Neural crest cell (in vitro differentiated cells): ENCODE results near the gene UBR7. TPM values are rescaled to one million over a fixed set of nuclear protein-coding genes. Genes with fewer than 3 reads are reported as not detected.

Experiments used
- DNase-seq: peaks from one replicate; pipeline ENCODE4 v3.0.0; 2021; ENCODE audit warnings: low read depth, mixed read lengths, low spot score
- H3K27ac Mint-ChIP-seq: one replicate; pipeline ENCODE4 v1.8.0; 2021; ENCODE audit warnings: mild to moderate bottlenecking, mixed read lengths; ENCODE audit not compliant: unreplicated experiment
- H3K27me3 Mint-ChIP-seq: 2 replicates; pipeline ENCODE4 v1.8.0; 2021; ENCODE audit warnings: low read depth, mild to moderate bottlenecking, mixed read lengths
- H3K36me3 Mint-ChIP-seq: 2 replicates; pipeline ENCODE4 v1.8.0; 2021; ENCODE audit warnings: low read depth, mild to moderate bottlenecking, mixed read lengths
- H3K4me1 Mint-ChIP-seq: 2 replicates; pipeline ENCODE4 v1.8.0; 2021; ENCODE audit warnings: mixed read lengths
- H3K4me3 Mint-ChIP-seq: one replicate; pipeline ENCODE4 v1.8.0; 2021; ENCODE audit warnings: mild to moderate bottlenecking, mixed read lengths
- H3K9me3 Mint-ChIP-seq: 2 replicates; pipeline ENCODE4 v1.8.0; 2021; ENCODE audit warnings: mixed read lengths
- total RNA-seq: library from RNA; stranded (reverse); gene quantifications from 2 replicates; pipeline ENCODE4 v1.2.1, GENCODE V29; 2021
- TF ChIP-seq, protein P1 (sequence below): fragments of 200-600 bp; sonication (generic); conservative IDR thresholded peaks from 2 replicates; pipeline ENCODE4 v1.5.0; 2021; ENCODE audit warnings: antibody characterized with exemption, mild to moderate bottlenecking

UBR7 gene
- total RNA-seq, 1 donor from 2014 or later, result 41.6 TPM

DNA sequence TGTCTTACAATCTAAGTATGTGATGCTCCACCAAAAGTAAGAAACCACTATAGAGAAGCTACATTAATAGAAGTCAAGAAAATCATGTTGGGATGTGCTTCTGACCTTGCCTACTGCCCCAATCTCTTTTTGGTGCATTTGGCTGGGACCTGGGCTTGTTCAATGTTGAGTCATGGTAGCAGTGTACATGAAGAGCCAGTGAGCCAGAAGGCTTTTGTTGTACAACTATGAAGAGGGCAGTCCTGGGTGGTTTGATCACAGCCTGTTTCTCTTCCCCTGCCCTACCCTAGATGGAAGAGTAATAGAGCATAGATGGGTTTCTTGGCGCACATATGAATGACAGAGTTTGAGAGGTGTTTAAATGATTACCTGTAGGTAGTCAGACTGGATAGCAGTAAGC, 56.4 kb downstream of the UBR7 start:
- Mint-ChIP-seq H3K4me1 (peaks cover 21% of the 10 kb centered on the region), H3K27ac (no peak overlapping the region), H3K9me3 (no peaks in the 10 kb centered on the region), H3K4me3 (no peak overlapping the region), H3K36me3 (peaks cover 5% of the 10 kb centered on the region), H3K27me3 (no peaks in the 10 kb centered on the region)
- no peak for DNase-seq
- TF ChIP-seq, protein P1, sequence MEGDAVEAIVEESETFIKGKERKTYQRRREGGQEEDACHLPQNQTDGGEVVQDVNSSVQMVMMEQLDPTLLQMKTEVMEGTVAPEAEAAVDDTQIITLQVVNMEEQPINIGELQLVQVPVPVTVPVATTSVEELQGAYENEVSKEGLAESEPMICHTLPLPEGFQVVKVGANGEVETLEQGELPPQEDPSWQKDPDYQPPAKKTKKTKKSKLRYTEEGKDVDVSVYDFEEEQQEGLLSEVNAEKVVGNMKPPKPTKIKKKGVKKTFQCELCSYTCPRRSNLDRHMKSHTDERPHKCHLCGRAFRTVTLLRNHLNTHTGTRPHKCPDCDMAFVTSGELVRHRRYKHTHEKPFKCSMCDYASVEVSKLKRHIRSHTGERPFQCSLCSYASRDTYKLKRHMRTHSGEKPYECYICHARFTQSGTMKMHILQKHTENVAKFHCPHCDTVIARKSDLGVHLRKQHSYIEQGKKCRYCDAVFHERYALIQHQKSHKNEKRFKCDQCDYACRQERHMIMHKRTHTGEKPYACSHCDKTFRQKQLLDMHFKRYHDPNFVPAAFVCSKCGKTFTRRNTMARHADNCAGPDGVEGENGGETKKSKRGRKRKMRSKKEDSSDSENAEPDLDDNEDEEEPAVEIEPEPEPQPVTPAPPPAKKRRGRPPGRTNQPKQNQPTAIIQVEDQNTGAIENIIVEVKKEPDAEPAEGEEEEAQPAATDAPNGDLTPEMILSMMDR, result no peak

DNA sequence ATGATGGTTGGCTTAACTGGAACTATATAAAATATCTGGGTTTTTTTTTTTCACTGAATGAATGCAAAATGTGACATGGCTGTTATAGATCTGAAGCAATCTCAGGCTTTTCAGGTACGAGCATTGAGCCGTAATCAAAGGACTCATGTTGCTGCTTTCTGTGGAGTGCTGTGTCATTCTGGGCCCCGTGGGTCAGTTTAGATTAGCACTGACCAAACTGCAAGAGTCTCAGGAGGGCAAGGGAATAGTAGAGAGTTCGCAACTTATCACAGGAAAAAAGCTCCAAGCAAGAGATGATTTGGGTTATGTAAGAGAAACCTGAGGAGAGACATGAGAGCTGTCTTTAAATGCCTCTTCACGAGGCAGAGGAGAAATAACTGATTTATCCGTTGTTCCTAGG, 59.1 kb downstream of the UBR7 start:
- H3K4me3 Mint-ChIP-seq, result no peak overlapping the region
- no peak for DNase-seq
- H3K4me1 Mint-ChIP-seq, result peaks cover 24% of the 10 kb centered on the region
- no peaks in the 10 kb centered on the region for H3K9me3 Mint-ChIP-seq
- TF ChIP-seq, protein P1, result no peak
- H3K36me3 Mint-ChIP-seq, result peaks cover 5% of the 10 kb centered on the region
- peak overlapping the region; percentile 38 for H3K27ac Mint-ChIP-seq
- no peaks in the 10 kb centered on the region for H3K27me3 Mint-ChIP-seq

DNA sequence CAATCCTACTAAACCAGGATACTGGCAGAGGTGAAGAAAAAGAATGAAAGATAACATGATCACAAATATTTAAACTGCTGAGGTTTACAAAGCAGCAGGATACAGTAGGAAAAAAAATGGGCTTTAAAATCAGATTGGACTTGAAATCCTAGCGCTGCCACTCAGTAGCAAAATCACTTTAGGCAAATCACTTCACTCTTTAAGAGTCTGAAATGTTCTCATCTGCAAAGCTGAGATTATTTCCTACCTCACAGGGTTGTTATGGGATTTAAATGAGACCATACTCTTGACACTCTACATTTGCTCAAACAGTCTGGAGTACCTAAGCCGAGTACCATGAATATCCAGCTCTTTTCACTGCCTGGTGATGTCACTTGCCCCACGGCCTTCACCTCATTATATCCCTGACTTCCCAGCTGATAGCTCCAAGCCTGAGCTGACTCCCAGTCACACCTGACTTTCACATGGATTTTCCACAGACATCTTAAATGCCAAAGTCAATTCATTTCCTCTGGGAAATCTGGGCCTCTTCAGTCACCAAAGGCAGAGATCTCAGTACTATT, 60.2 kb downstream of the UBR7 start:
- TF ChIP-seq, protein P1, result no peak
- H3K36me3 Mint-ChIP-seq, result peaks cover 5% of the 10 kb centered on the region
- H3K4me3 Mint-ChIP-seq, result no peak overlapping the region
- no peaks in the 10 kb centered on the region for H3K27me3 Mint-ChIP-seq
- H3K9me3 Mint-ChIP-seq, result no peaks in the 10 kb centered on the region
- peak overlapping the region; percentile 20 for H3K27ac Mint-ChIP-seq
- DNase-seq, result no peak
- peaks cover 30% of the 10 kb centered on the region for H3K4me1 Mint-ChIP-seq

DNA sequence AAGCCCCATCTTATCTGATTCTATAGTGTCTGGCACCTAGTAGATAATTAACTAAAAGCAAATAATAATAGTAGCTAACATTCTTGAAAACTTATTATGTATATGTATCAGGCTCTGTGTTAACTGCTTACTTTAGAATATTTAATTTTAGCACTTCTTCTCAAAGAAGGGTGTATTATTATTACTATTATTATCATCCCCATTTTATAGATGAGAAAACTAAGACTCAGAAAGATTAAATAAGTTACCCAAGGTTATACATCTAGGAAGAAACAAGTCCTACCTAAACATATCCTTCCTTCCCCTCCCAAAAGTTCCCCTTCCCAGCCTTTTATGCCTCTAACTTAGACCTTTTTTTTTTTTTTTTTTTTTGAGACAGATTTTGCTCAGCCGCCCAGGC, 61.4 kb downstream of the UBR7 start:
- Mint-ChIP-seq H3K4me1 (peaks cover 34% of the 10 kb centered on the region), H3K4me3 (no peak overlapping the region), H3K36me3 (peaks cover 3% of the 10 kb centered on the region), H3K27me3 (no peaks in the 10 kb centered on the region), H3K9me3 (no peaks in the 10 kb centered on the region), H3K27ac (no peak overlapping the region)
- DNase-seq, result no peak
- TF ChIP-seq, protein P1, result no peak

DNA sequence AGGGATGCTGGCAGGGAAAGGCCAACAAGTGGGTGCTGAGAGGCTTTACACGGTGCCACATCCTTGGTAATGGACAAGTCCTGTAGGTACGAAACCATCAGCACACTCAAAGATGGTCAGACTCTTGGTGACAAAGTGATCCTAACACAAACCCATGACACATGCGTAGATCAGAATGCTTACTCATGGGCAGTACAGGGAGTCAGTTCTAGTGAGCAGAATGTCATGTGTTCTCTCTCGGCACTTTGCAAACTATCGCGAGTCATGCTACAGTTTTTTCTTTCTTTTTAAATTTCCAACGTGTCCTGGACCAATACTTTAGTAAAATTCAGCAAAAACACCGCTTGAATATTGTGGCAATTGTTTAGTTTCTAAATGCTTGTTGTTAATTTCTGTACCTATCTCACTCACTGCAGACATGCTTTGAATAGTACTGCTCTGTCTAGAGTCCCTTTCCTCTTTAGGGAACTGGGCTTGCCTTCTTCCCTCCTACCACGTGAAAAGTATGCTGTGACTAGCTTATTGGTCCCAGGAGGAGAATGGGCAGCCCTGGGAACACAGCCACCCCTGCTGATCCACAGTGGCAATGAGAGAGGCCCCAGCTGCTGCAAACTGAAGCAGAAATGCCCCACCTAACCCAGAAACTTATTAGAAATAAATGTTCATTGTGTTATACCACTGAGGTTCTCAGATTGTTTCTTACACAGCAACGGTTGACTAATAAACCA, 62.4 kb downstream of the UBR7 start:
- no peak overlapping the region for H3K4me3 Mint-ChIP-seq
- TF ChIP-seq, protein P1, result no peak
- no peaks in the 10 kb centered on the region for H3K9me3 Mint-ChIP-seq
- H3K36me3 Mint-ChIP-seq, result no peaks in the 10 kb centered on the region
- H3K27ac Mint-ChIP-seq, result no peak overlapping the region
- peaks cover 34% of the 10 kb centered on the region for H3K4me1 Mint-ChIP-seq
- no peaks in the 10 kb centered on the region for H3K27me3 Mint-ChIP-seq
- DNase-seq, result no peak
